LNCaP clone FGC (cell line): ENCODE data around the gene PCGF5.

Experiments used
- DNase-seq: peaks from one replicate; pipeline ENCODE4 v3.0.0-alpha.2; 2011; ENCODE audit warnings: low read depth
- H3K4me3 ChIP-seq: 2 replicates; pipeline ENCODE4 v1.5.1; 2011; ENCODE audit warnings: mild to moderate bottlenecking, low read depth, low read length, control low read depth
- CTCF ChIP-seq: IDR thresholded peaks from 2 replicates; pipeline ENCODE4 v1.5.1; 2012; ENCODE audit warnings: mild to moderate bottlenecking; ENCODE audit not compliant: control insufficient read depth, insufficient read depth; ENCODE audit errors: extremely low read depth

Gene PCGF5

GRCh38 chr10:91190388-91190870 is 30.0 kb upstream of the PCGF5 start:
- no peak for DNase-seq
- no peak overlapping the region for H3K4me3 ChIP-seq
- TF ChIP-seq CTCF, result no peak

GRCh38 chr10:91190876-91191583 is 29.4 kb upstream of the PCGF5 start:
- H3K4me3 ChIP-seq, result no peak overlapping the region
- DNase-seq, result no peak
- no peak for TF ChIP-seq CTCF

GRCh38 chr10:91191584-91191919 is 28.9 kb upstream of the PCGF5 start:
- no peak for DNase-seq
- no peak overlapping the region for H3K4me3 ChIP-seq
- TF ChIP-seq CTCF, result no peak

- no peak for TF ChIP-seq CTCF
- no peak for DNase-seq
- H3K4me3 ChIP-seq, result no peak overlapping the region
Measured at GRCh38 chr10:91194497-91195179, 25.8 kb upstream of the PCGF5 start.

- no peak overlapping the region for H3K4me3 ChIP-seq
- no peak for TF ChIP-seq CTCF
- DNase-seq, result no peak
Measured at GRCh38 chr10:91196268-91197048, 24.0 kb upstream of the PCGF5 start.

GRCh38 chr10:91197127-91197526 is 23.3 kb upstream of the PCGF5 start:
- no peak for DNase-seq
- TF ChIP-seq CTCF, result no peak
- H3K4me3 ChIP-seq, result no peak overlapping the region
